Measurements from ENCODE around the gene FARS2. TPM values are rescaled to one million over a fixed set of nuclear protein-coding genes. Genes with fewer than 3 reads are reported as not detected.

FARS2 gene
- polyA plus RNA-seq, 1 of the 3 experiments (the other 2 are of a cell fraction), result 12.5 TPM

- H3K9me2 ChIP-seq, result no peaks in the 10 kb centered on the region
- ChIA-PET POLR2A (no interaction called here), CTCF (interaction anchor here (1.3 to 4.6 kb wide), 2 partner anchors 113 to 116 kb away, joined by 4 to 25 read pairs; no protein-coding TSS in a partner anchor)
- peaks cover 64% of the 10 kb centered on the region for H3K79me2 ChIP-seq (ENCODE audit: insufficient read depth)
- 0 out of 2 replicates have a peak overlapping the region, but pooled peaks have one; percentile 88 for H2AFZ ChIP-seq (ENCODE audit: low read depth)
- no peaks in the 10 kb centered on the region for H3F3A ChIP-seq (replicated peaks; ENCODE audit: insufficient read depth)
- peak overlapping the region; percentile 85 for H3K4me2 ChIP-seq
- no peak for DNase-seq
- WGBS (ENCODE audit: low lambda C conversion rate), result 85% methylated on average over 3 of the region's 3 CpGs
- peak overlapping the region; percentile 95 to 96; a peak in 2 of 4 replicates for H3K4me3 ChIP-seq (ENCODE audit: low read depth in 2 of 2, low read length in 1 of 2)
- TF ChIP-seq USF1 (IDR thresholded peaks at IDR 0.05; ENCODE audit: borderline replicate concordance, low read depth), result no peak
- peaks cover 7 to 8% of the 10 kb centered on the region in 2 experiments; a peak in 3 of 4 replicates for H3K4me1 ChIP-seq (ENCODE audit: control insufficient read depth in 1 of 2, insufficient read depth in 2 of 2, low read depth in 1 of 2, low read length in 1 of 2)
- H3K27ac ChIP-seq (ENCODE audit: low read depth in 2 of 2, low read length in 1 of 2), result no peak overlapping the region
- 0 out of 2 replicates have a peak overlapping the region, but pooled peaks have one; percentile 97 for H3K9ac ChIP-seq
- H3K27me3 ChIP-seq (ENCODE audit: insufficient read depth), result no peaks in the 10 kb centered on the region
- H4K20me1 ChIP-seq (ENCODE audit: insufficient read depth), result no peaks in the 10 kb centered on the region
- no peaks in the 10 kb centered on the region for H3K9me3 ChIP-seq
- H3K36me3 ChIP-seq (replicated peaks in 1 of 2; ENCODE audit: control insufficient read depth in 1 of 2, insufficient read depth in 2 of 2, low read length in 1 of 2), result peaks cover 0 to 11% of the 10 kb centered on the region in 2 experiments
Observed at GRCh38 chr6:5259428-5259827, 1.9 kb upstream of the FARS2 start.

- Histone ChIP-seq H3K4me2 (peak overlapping the region; percentile 85), H3K9me3 (no peaks in the 10 kb centered on the region), H3K9ac (peak overlapping the region; percentile 97), H2AFZ (ENCODE audit: low read depth) (peak overlapping the region; percentile 88), H3K4me1 (ENCODE audit: control insufficient read depth in 1 of 2, insufficient read depth in 2 of 2, low read depth in 1 of 2, low read length in 1 of 2) (peaks cover 7 to 8% of the 10 kb centered on the region in 2 experiments; a peak in 3 of 4 replicates), H3K27ac (ENCODE audit: low read depth in 2 of 2, low read length in 1 of 2) (peak overlapping the region; percentile 92 to 97; a peak in 3 of 4 replicates), H3K27me3 (ENCODE audit: insufficient read depth) (no peaks in the 10 kb centered on the region), H4K20me1 (ENCODE audit: insufficient read depth) (no peaks in the 10 kb centered on the region), H3K36me3 (replicated peaks in 1 of 2; ENCODE audit: control insufficient read depth in 1 of 2, insufficient read depth in 2 of 2, low read length in 1 of 2) (peaks cover 0 to 11% of the 10 kb centered on the region in 2 experiments), H3F3A (replicated peaks; ENCODE audit: insufficient read depth) (no peaks in the 10 kb centered on the region), H3K4me3 (ENCODE audit: low read depth in 2 of 2, low read length in 1 of 2) (peak overlapping the region; percentile 95 to 96), H3K9me2 (no peaks in the 10 kb centered on the region), H3K79me2 (ENCODE audit: insufficient read depth) (peaks cover 68% of the 10 kb centered on the region)
- TF ChIP-seq JUND (IDR thresholded peaks at IDR 0.05) (no peak), GABPA (IDR thresholded peaks at IDR 0.05; ENCODE audit: low read depth) (no peak), MXI1 (IDR thresholded peaks at IDR 0.05; ENCODE audit: low read depth, low read length) (peak; percentile 67; the same call in 1 of the 2 replicates), REST (IDR thresholded peaks at IDR 0.05; ENCODE audit: low read depth, low read length) (no peak), RAD21 (IDR thresholded peaks at IDR 0.05; ENCODE audit: low read length) (peak; percentile 14; the same call in 1 of the 2 replicates), NRF1 (IDR thresholded peaks at IDR 0.05; ENCODE audit: low read depth, low read length) (no peak), IRF3 (IDR thresholded peaks at IDR 0.05; ENCODE audit: low read depth, low read length) (no peak), TAF1 (IDR thresholded peaks at IDR 0.05; ENCODE audit: borderline replicate concordance, low read depth, low read length) (no peak)
- POLR2A ChIA-PET, result no interaction called here
- no peak for DNase-seq
- CTCF ChIA-PET, result interaction anchor here (1.3 to 4.6 kb wide), 3 partner anchors 108 to 116 kb away, joined by 3 to 25 read pairs (median 4); no protein-coding TSS in a partner anchor
- 11% methylated on average over 16 of the region's 22 CpGs for WGBS (ENCODE audit: low lambda C conversion rate)
Observed at GRCh38 chr6:5260111-5260620, 1.1 kb upstream of the FARS2 start.
